GM21423 (cell line): ENCODE data around the gene TAF11L13.
"Not testable (repeated sequence)": the region's sequence is repeated elsewhere in the genome, so short reads cannot be mapped to it uniquely, and the experiment has no call there.

Experiments used
- ATAC-seq: cut with Tn5 transposase; IDR thresholded peaks from one replicate; pipeline ENCODE4 v1.9.1; 2021; ENCODE audit warnings: mild to moderate bottlenecking, moderate library complexity; ENCODE audit not compliant: unreplicated experiment

TAF11L13 gene

DNA sequence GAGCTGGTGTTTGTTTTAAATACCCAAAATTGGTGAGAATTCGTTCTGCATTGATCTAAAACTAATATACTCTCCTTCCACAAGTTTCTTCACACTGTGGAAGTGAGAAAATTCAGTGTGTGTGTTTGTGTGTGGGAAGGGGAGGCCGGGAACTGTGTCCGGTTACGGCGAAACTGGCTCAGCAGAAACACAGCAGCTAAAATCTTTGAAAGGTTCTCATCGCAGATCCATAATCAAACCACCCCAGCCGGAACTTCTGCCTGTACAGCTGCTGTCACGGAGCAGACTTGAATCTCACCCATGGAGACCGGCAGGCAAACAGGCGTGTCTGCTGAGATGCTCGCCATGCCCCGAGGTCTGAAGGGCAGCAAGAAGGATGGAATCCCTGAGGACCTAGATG, at the start of gene TAF11L13:
Gene TAF11L13, plus strand, starts transcription at position 301 of the 400 bp plus-strand sequence.
- not testable (repeated sequence) for ATAC-seq

- not testable (repeated sequence) for ATAC-seq
These were observed 46.2 kb upstream of the TAF11L13 start, which contains the start of gene TAF11L7 for GRCh38 chr5:17585658-17586057. Gene TAF11L7, minus strand, starts transcription at chr5:17585758.

DNA sequence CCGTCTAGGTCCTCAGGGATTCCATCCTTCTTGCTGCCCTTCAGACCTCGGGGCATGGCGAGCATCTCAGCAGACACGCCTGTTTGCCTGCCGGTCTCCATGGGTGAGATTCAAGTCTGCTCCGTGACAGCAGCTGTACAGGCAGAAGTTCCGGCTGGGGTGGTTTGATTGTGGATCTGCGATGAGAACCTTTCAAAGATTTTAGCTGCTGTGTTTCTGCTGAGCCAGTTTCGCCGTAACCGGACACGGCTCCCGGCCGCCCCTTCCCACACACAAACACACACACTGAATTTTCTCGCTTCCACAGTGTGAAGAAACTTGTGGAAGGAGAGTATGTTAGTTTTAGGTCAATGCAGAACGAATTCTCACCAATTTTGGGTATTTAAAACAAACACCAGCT, 41.0 kb upstream of the TAF11L13 start, which contains the start of gene TAF11L8:
Gene TAF11L8, minus strand, starts transcription at position 101 of the 400 bp plus-strand sequence.
- ATAC-seq: not testable (repeated sequence)

DNA sequence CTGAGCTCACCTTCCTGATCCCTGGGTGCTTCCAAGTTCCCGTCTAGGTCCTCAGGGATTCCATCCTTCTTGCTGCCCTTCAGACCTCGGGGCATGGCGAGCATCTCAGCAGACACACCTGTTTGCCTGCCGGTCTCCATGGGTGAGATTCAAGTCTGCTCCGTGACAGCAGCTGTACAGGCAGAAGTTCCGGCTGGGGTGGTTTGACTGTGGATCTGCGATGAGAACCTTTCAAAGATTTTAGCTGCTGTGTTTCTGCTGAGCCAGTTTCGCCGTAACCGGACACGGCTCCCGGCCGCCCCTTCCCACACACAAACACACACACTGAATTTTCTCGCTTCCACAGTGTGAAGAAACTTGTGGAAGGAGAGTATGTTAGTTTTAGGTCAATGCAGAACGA, 37.6 kb upstream of the TAF11L13 start, which contains the start of gene TAF11L9:
Gene TAF11L9, minus strand, starts transcription at position 140 of the 400 bp plus-strand sequence.
- ATAC-seq: not testable (repeated sequence)

DNA sequence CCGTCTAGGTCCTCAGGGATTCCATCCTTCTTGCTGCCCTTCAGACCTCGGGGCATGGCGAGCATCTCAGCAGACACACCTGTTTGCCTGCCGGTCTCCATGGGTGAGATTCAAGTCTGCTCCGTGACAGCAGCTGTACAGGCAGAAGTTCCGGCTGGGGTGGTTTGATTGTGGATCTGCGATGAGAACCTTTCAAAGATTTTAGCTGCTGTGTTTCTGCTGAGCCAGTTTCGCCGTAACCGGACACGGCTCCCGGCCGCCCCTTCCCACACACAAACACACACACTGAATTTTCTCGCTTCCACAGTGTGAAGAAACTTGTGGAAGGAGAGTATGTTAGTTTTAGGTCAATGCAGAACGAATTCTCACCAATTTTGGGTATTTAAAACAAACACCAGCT, 34.2 kb upstream of the TAF11L13 start, which contains the start of gene TAF11L10:
Gene TAF11L10, minus strand, starts transcription at position 101 of the 400 bp plus-strand sequence.
- not testable (repeated sequence) for ATAC-seq

GRCh38 chr5:17603880-17604279, 28.0 kb upstream of the TAF11L13 start, which contains the start of gene TAF11L11:
Gene TAF11L11, plus strand, starts transcription at chr5:17604183.
- not testable (repeated sequence) for ATAC-seq

- ATAC-seq: no peak
These were observed 26.9 kb upstream of the TAF11L13 start for GRCh38 chr5:17604951-17605350.

GRCh38 chr5:17607461-17607860, 24.4 kb upstream of the TAF11L13 start:
- not testable (repeated sequence) for ATAC-seq

DNA sequence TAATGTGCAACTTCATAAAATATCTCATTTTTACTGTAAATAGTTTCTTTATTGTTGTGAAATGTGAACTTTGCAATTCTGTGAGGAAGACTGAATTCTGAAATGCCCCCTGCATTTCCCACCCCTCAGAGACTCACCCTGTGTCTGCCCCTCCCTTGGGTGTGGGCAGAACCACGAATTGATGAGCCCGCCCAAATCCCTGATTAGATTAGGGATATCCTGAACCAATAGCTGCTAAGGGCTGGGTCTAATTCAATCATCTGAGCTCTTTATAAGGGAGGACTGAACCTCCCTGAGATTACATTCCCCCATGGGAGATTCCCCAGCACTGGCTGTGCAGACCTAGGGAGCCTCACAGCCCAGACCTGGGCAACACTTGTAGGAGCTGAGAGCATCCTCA, 21.8 kb upstream of the TAF11L13 start, which contains the start of gene TAF11L12:
Gene TAF11L12, plus strand, starts transcription at position 301 of the 400 bp plus-strand sequence.
- not testable (repeated sequence) for ATAC-seq

DNA sequence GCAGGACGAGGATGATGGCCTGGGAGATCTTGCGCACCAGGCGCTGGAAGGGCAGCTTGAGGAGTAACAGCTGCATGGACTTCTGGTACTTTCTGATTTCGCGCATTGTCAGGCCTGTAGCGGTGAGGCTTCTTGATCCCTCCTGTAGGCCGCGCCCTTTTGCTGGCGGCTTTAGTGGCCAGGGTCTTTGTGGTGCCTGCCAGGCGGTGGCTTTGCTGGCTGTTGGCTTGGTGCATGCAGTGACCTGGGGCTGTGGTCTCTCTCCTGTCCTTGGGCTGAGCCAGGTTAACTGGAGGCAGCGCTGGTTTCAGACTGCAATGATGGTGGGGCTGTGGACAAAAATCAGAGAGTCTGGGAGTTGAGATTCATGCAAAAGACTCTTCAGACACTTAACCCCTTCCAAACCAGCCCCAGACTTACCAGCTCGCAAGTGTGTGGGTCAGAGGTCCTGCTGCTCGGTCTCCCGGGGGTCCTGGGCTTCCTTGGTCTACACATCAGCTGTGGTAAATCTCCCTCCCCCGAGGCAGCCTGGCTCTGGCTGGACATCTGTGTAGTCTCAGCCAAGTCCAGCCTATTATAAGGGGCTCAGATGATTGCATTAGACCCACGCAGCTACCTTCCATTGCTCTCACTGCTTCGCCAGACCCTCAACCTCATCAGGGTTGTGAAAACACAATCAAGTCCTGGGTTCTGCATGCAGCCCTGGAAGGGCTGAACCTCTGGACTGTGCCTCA, 16.8 kb upstream of the TAF11L13 start:
- ATAC-seq: no peak

DNA sequence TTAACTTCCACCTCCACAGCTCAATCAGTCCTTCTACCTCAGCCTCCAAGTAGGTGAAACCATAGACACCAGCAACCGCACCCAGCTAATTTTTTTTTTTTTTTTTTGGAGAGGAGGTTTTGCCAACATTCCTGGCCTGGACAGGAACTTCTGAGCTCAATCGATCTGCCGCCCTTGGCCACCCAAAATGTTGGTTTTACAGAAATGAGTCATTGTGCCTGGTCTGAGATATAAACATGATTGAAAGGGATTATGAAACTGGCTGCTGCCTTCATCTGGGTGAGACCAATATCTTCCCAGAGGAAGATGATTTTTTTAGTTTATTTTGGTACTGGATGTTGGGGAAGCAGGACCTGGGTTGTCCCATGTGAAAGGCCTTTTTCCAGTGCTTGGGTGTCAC, 12.5 kb upstream of the TAF11L13 start:
- no peak for ATAC-seq

GRCh38 chr5:17620627-17621026, 11.3 kb upstream of the TAF11L13 start:
- ATAC-seq: no peak

- no peak for ATAC-seq
These were observed 6.2 kb upstream of the TAF11L13 start for GRCh38 chr5:17625686-17626085.

DNA sequence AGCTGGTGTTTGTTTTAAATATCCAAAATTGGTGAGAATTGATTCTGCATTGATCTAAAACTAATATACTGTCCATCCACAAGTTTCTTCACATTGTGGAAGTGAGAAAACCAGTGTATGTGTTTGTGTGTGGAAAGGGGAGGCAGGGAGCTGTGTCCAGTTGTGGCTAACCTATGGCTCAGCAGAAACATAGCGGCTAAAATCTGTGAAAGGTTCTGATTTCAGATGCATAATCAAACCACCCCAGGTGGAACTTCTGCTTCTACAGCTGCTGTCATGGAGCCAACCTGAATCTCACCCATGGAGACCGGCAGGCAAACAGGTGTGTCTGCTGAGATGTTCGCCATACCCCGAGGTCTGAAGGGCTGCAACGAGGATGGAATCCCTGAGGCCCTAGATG, 2.3 kb downstream of the TAF11L13 start, which contains the start of gene TAF11L14:
Gene TAF11L14, plus strand, starts transcription at position 301 of the 400 bp plus-strand sequence.
- no peak for ATAC-seq

- not testable (repeated sequence) for ATAC-seq
These were observed 17.3 kb downstream of the TAF11L13 start for GRCh38 chr5:17649232-17649631.

- not testable (repeated sequence) for ATAC-seq
These were observed 23.4 kb downstream of the TAF11L13 start for GRCh38 chr5:17655201-17655759.

DNA sequence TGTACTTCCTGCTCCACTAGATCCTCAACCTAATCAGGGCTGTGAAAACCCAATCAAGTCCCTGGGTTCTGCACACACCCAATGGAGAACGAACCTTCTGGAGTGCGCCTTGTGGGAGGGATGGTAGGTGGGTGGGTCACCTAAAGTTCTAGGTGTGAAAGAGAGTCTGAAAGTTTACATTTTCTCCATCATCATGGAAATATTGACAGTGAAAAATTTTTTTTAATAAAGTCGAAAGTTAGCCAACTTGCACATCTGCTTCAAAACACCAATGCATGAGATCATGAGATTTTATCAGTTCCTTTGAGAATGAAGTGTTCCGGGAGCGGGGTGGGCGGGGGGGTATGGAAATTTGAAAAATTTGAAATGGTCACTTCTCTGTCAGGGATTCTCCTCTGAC, 24.0 kb downstream of the TAF11L13 start:
- no peak for ATAC-seq

DNA sequence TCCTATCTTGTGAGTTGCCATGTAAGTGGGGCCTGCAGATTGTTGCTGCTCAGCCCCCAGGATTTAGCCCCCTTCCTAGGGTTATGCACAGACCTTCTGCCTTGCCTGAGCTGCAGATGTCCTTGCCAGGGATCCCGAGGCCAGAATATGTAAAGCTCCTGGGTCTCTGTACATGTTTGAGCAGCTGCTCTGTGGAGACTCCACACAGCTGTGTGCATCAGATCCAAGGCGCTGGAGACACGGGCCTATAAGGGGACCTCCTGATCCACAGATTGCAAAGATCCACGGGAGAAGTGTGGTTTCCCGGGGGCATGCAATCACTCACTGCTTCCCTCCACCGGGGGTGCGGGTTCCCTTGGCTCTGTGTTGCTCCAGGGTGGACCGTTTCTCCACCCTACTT, 31.3 kb downstream of the TAF11L13 start:
- no peak for ATAC-seq

DNA sequence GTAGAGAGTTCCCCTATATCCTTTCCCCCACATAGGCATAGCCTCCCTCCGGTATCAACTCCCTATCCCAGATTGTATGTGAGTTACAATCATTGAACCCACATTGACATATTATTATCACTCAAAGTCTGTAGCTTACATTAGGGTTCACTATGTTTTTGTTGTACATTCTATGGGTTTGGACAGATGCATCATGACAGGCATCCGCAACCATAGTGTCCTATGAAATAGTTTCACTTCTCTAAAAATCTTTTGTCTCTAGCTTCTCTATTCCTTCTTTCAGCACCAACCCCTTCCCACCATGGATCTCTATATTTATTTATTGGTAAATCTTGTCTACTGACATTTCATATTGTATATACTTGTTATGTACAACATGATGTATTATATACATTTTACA, 33.9 kb downstream of the TAF11L13 start:
- no peak for ATAC-seq

GRCh38 chr5:17666726-17667235, 34.9 kb downstream of the TAF11L13 start:
- ATAC-seq: no peak

DNA sequence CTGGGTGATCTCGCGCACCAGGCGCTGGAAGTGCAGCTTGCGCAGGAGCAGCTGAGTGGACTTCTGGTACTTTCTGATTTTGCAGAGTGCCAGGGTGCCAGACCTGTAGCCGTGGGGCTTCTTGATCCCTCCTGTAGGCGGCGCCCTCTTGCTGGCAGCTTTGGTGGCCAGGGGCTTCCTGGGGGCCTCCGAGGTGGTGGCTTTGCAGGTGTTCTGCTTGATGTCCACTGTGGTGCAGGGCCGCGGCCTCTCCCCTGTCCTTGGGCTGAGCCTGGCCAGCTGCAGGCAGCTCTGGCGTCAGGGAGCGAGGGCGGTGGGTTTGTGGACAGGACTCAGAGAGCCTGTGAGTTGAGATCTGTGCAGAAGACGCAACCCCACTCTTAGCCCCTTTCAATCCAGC, 38.5 kb downstream of the TAF11L13 start:
- ATAC-seq: no peak
